ENCODE results near the gene AQP1. TPM values are rescaled to one million over a fixed set of nuclear protein-coding genes. Genes with fewer than 3 reads are reported as not detected.

The AQP1 gene
- total and polyA plus RNA-seq, 2 of the 8 experiments (the other 6 are each of a cell fraction or from before 2014, with no cell fraction given) = 0.18 to 0.19 TPM

GRCh38 chr7:30870821-30871518 lies 40.7 kb upstream of the AQP1 start (continued):
- no peak for TF ChIP-seq TBP (IDR thresholded peaks at IDR 0.05; ENCODE audit: low read depth, low read length)
